SKM-1 treated with dmso at 0.1 percent for 144 hours (cell line): ENCODE data around the gene RARRES2.

Source experiments
- DNase-seq: peaks from one replicate; lab custom pipeline; 2025; ENCODE audit not compliant: unreplicated experiment; lab: John Stamatoyannopoulos, UW

The RARRES2 gene

GRCh38 chr7:150339409-150339809 lies 2.0 kb downstream of the RARRES2 start:
- DNase-seq = no peak

GRCh38 chr7:150338166-150338829 lies 3.1 kb downstream of the RARRES2 start:
- DNase-seq = no peak

- no peak for DNase-seq
Observed at GRCh38 chr7:150337659-150338081, 3.8 kb downstream of the RARRES2 start.

- DNase-seq = no peak
Observed at GRCh38 chr7:150337179-150337578, 4.2 kb downstream of the RARRES2 start.

GRCh38 chr7:150336746-150337145 lies 4.7 kb downstream of the RARRES2 start:
- no peak for DNase-seq

- no peak for DNase-seq
Observed at GRCh38 chr7:150335774-150336112, 5.7 kb downstream of the RARRES2 start.

GRCh38 chr7:150335108-150335773 lies 6.2 kb downstream of the RARRES2 start:
- DNase-seq = no peak

- no peak for DNase-seq
Observed at GRCh38 chr7:150334108-150334507, 7.3 kb downstream of the RARRES2 start.

GRCh38 chr7:150333659-150334058 lies 7.8 kb downstream of the RARRES2 start:
- DNase-seq = no peak

- no peak for DNase-seq
Observed at GRCh38 chr7:150332852-150333635, 8.4 kb downstream of the RARRES2 start.

- no peak for DNase-seq
Observed at GRCh38 chr7:150330211-150330885, 11.1 kb downstream of the RARRES2 start.

GRCh38 chr7:150329331-150330120 lies 11.9 kb downstream of the RARRES2 start:
- no peak for DNase-seq

- no peak for DNase-seq
Observed at GRCh38 chr7:150327308-150327707, 14.1 kb downstream of the RARRES2 start.

- DNase-seq = no peak
Observed at GRCh38 chr7:150326657-150327268, 14.7 kb downstream of the RARRES2 start.

- DNase-seq = no peak
Observed at GRCh38 chr7:150325901-150326300, 15.5 kb downstream of the RARRES2 start.

- DNase-seq = peak; percentile 62
Observed at GRCh38 chr7:150325110-150325611, 16.3 kb downstream of the RARRES2 start.

GRCh38 chr7:150324373-150324961 lies 17.0 kb downstream of the RARRES2 start:
- DNase-seq = no peak

- DNase-seq = no peak
Observed at GRCh38 chr7:150323682-150324372, 17.6 kb downstream of the RARRES2 start.
